Caco-2 (cell line): Measurements from ENCODE around the gene SDF4. TPM values are rescaled to one million over a fixed set of nuclear protein-coding genes. Genes with fewer than 3 reads are reported as not detected.
A peak's percentile ranks its signal among the peaks of the same experiment; 100 is the strongest.

Experiments used
- BruUV-seq: library from RNA; stranded (reverse); fragments of 400-500 nt; replicated peaks from 2 replicates; lab custom pipeline; 2021; lab: Mats Ljungman, UMichigan
- CTCF ChIA-PET: fragments of 300-600 bp; sonication (Branson Sonifier 250); formaldehyde crosslinking; loops from one replicate; lab custom pipeline; 2022; ENCODE audit warnings: antibody characterized with exemption; lab: Charles Lee
- POLR2A ChIA-PET: fragments of 300-600 bp; sonication (Branson Sonifier 250); formaldehyde crosslinking; loops from one replicate; lab custom pipeline; 2022; ENCODE audit warnings: antibody characterized with exemption; lab: Charles Lee
- DNase-seq, 2 experiments: peaks; one replicate each; pipeline versions ENCODE4 v3.0.0 to v3.0.0-alpha.2; 2020 to 2022
- H3K27me3 ChIP-seq: replicated peaks from 2 replicates; pipeline ENCODE4 v1.6.0; 2011; ENCODE audit warnings: low read length; ENCODE audit not compliant: control insufficient read depth, insufficient read depth
- H3K36me3 ChIP-seq: 2 replicates; pipeline ENCODE4 v1.5.1; 2011; ENCODE audit warnings: low read length; ENCODE audit not compliant: control insufficient read depth, insufficient read depth
- H3K4me1 ChIP-seq: fragments of 250-450 bp; sonication (Bioruptor Pico); 2 replicates; pipeline ENCODE4 v1.5.1; 2020; ENCODE audit warnings: mild to moderate bottlenecking
- H3K4me3 ChIP-seq: 2 replicates; pipeline ENCODE4 v1.5.1; 2011; ENCODE audit warnings: low read depth, mild to moderate bottlenecking, control low read depth, low read length
- H3K9me3 ChIP-seq: fragments of 250-450 bp; sonication (Bioruptor Pico); 2 replicates; pipeline ENCODE4 v1.5.1; 2020; ENCODE audit warnings: mild to moderate bottlenecking, moderate library complexity
- H3K27ac Mint-ChIP-seq: one replicate; pipeline ENCODE4 v1.8.0; 2022; ENCODE audit warnings: mixed read lengths; ENCODE audit not compliant: unreplicated experiment
- H3K27me3 Mint-ChIP-seq: one replicate; pipeline ENCODE4 v1.8.0; 2022; ENCODE audit warnings: mixed read lengths; ENCODE audit not compliant: insufficient read depth, unreplicated experiment
- H3K36me3 Mint-ChIP-seq: one replicate; pipeline ENCODE4 v1.8.0; 2022; ENCODE audit warnings: mild to moderate bottlenecking, mixed read lengths; ENCODE audit not compliant: insufficient read depth, unreplicated experiment
- H3K4me1 Mint-ChIP-seq: one replicate; pipeline ENCODE4 v1.8.0; 2022; ENCODE audit warnings: low read depth, mixed read lengths; ENCODE audit not compliant: unreplicated experiment
- H3K4me3 Mint-ChIP-seq: one replicate; pipeline ENCODE4 v1.8.0; 2022; ENCODE audit warnings: mild to moderate bottlenecking, moderate library complexity, mixed read lengths; ENCODE audit not compliant: unreplicated experiment
- H3K9me3 Mint-ChIP-seq: one replicate; pipeline ENCODE4 v1.8.0; 2022; ENCODE audit warnings: mixed read lengths; ENCODE audit not compliant: unreplicated experiment
- CTCF ChIP-seq, 2 experiments: fragments of 200-600 bp in 1 of 2; IDR thresholded peaks; 1 replicate in 1 of 2; 2 replicates in 1 of 2; pipeline versions ENCODE4 v1.5.1 to v1.8.0; 2011 to 2022; ENCODE audit warnings: antibody characterized with exemption in 1 of 2, control low read depth in 1 of 2, inconsistent platforms in 1 of 2, low read depth in 1 of 2, low read length in 1 of 2, mild to moderate bottlenecking in 1 of 2, moderate library complexity in 1 of 2; ENCODE audit not compliant: insufficient read depth in 1 of 2, severe bottlenecking in 1 of 2, unreplicated experiment in 1 of 2
- intact Hi-C: fragments of 100-400 bp; cut with micrococcal nuclease; formaldehyde crosslinking; loops from one replicate; pipeline ENCODE4 v1.10.0; 2022; ENCODE audit not compliant: unreplicated experiment
- total RNA-seq: library from RNA; stranded (reverse); gene quantifications from 2 replicates; pipeline ENCODE4 v1.2.3, GENCODE V29; 2022

SDF4 gene
- total RNA-seq, 1 experiment from 2014 or later = 140 TPM

GRCh38 chr1:1217621-1218523 lies 13.9 kb downstream of the SDF4 start:
- Mint-ChIP-seq H3K4me1 (no peaks in the 10 kb centered on the region), H3K4me3 (no peak overlapping the region), H3K36me3 (peaks cover 25% of the 10 kb centered on the region), H3K27ac (no peak overlapping the region), H3K9me3 (no peaks in the 10 kb centered on the region), H3K27me3 (no peaks in the 10 kb centered on the region)
- no peak for DNase-seq
- intact Hi-C loops = no loop called here
- POLR2A ChIA-PET = no interaction called here
- CTCF ChIA-PET = no interaction called here
- no peaks in the 10 kb centered on the region for H3K27me3 ChIP-seq
- H3K9me3 ChIP-seq = no peaks in the 10 kb centered on the region
- no peak overlapping the region for H3K4me3 ChIP-seq
- no peak for TF ChIP-seq CTCF (IDR thresholded peaks at IDR 0.05; ENCODE audit: insufficient read depth in 1 of 2, low read depth in 1 of 2, low read length in 1 of 2, severe bottlenecking in 1 of 2, unreplicated experiment in 1 of 2)
- BruUV-seq = no TSS peak
- peaks cover 1% of the 10 kb centered on the region; the same call in 1 of the 2 replicates for H3K36me3 ChIP-seq
- H3K4me1 ChIP-seq = no peaks in the 10 kb centered on the region

- Histone ChIP-seq H3K36me3 (no peaks in the 10 kb centered on the region), H3K9me3 (no peaks in the 10 kb centered on the region), H3K27me3 (no peaks in the 10 kb centered on the region), H3K4me1 (no peaks in the 10 kb centered on the region), H3K4me3 (no peak overlapping the region)
- Mint-ChIP-seq H3K27me3 (no peaks in the 10 kb centered on the region), H3K27ac (no peak overlapping the region), H3K36me3 (peaks cover 23% of the 10 kb centered on the region), H3K4me1 (no peaks in the 10 kb centered on the region), H3K9me3 (no peaks in the 10 kb centered on the region), H3K4me3 (no peak overlapping the region)
- CTCF ChIA-PET = no interaction called here
- intact Hi-C loops = no loop called here
- POLR2A ChIA-PET = no interaction called here
- no peak for DNase-seq
- TF ChIP-seq CTCF (IDR thresholded peaks at IDR 0.05; ENCODE audit: insufficient read depth in 1 of 2, low read depth in 1 of 2, low read length in 1 of 2, severe bottlenecking in 1 of 2, unreplicated experiment in 1 of 2) = no peak
- BruUV-seq = TSS peak; percentile 93
Observed at GRCh38 chr1:1216770-1217620, 14.8 kb downstream of the SDF4 start.

GRCh38 chr1:1215881-1216605 lies 15.8 kb downstream of the SDF4 start:
- H3K4me3 Mint-ChIP-seq = no peak overlapping the region
- no peak overlapping the region for H3K27ac Mint-ChIP-seq
- peaks cover 23% of the 10 kb centered on the region for H3K36me3 Mint-ChIP-seq
- Histone ChIP-seq H3K27me3 (no peaks in the 10 kb centered on the region), H3K9me3 (no peaks in the 10 kb centered on the region), H3K36me3 (no peaks in the 10 kb centered on the region), H3K4me1 (no peaks in the 10 kb centered on the region), H3K4me3 (no peak overlapping the region)
- no peaks in the 10 kb centered on the region for H3K27me3 Mint-ChIP-seq
- BruUV-seq = no TSS peak
- intact Hi-C loops = no loop called here
- DNase-seq = no peak
- no peaks in the 10 kb centered on the region for H3K9me3 Mint-ChIP-seq
- POLR2A ChIA-PET = no interaction called here
- CTCF ChIA-PET = interaction anchor here (1.2 kb wide), 1 partner anchor 94 kb away, joined by 3 read pairs; no protein-coding TSS in a partner anchor
- no peak for TF ChIP-seq CTCF (IDR thresholded peaks at IDR 0.05; ENCODE audit: insufficient read depth in 1 of 2, low read depth in 1 of 2, low read length in 1 of 2, severe bottlenecking in 1 of 2, unreplicated experiment in 1 of 2)
- no peaks in the 10 kb centered on the region for H3K4me1 Mint-ChIP-seq
